GM23338 (cell line): ENCODE measurements around the gene S100A13. TPM values are rescaled to one million over a fixed set of nuclear protein-coding genes. Genes with fewer than 3 reads are reported as not detected.

ENCODE experiments used
- ATAC-seq: fragments of 200-7000 bp; cut with Tn5 transposase; 3 replicates; pipeline ENCODE4 v1.9.1; 2020
- DNase-seq: peaks from one replicate; pipeline ENCODE4 v3.0.0-alpha.2; 2015; ENCODE audit warnings: low spot score
- H2AFZ ChIP-seq: fragments of 200-600 bp; sonication (generic); 2 replicates; pipeline ENCODE4 v1.8.0; 2016; ENCODE audit warnings: antibody characterized with exemption, mild to moderate bottlenecking, moderate library complexity
- H3F3A ChIP-seq: fragments of 200-600 bp; sonication (generic); replicated peaks from 2 replicates; pipeline ENCODE4 v1.8.0; 2017; ENCODE audit warnings: antibody characterized with exemption, mixed run types, low read depth
- H3K27ac ChIP-seq: fragments of 200-600 bp; sonication (generic); 2 replicates; pipeline ENCODE4 v1.6.1; 2016; ENCODE audit warnings: low read depth
- H3K27me3 ChIP-seq: fragments of 200-600 bp; sonication (generic); 2 replicates; pipeline ENCODE4 v1.8.0; 2016; ENCODE audit warnings: mild to moderate bottlenecking, mixed run types, moderate library complexity; ENCODE audit not compliant: insufficient read depth
- H3K36me3 ChIP-seq: fragments of 200-600 bp; sonication (generic); 2 replicates; pipeline ENCODE4 v1.8.0; 2016; ENCODE audit warnings: mild to moderate bottlenecking; ENCODE audit not compliant: insufficient read depth
- H3K4me1 ChIP-seq: fragments of 200-600 bp; sonication (generic); 2 replicates; pipeline ENCODE4 v1.8.0; 2016; ENCODE audit warnings: mild to moderate bottlenecking, moderate library complexity; ENCODE audit not compliant: insufficient read depth
- H3K4me2 ChIP-seq: fragments of 200-600 bp; sonication (generic); 2 replicates; pipeline ENCODE4 v1.7.1; 2017; ENCODE audit warnings: mixed run types
- H3K4me3 ChIP-seq: fragments of 200-600 bp; sonication (generic); 2 replicates; pipeline ENCODE4 v1.6.1; 2016; ENCODE audit warnings: mixed run types
- H3K79me2 ChIP-seq: fragments of 200-600 bp; sonication (generic); replicated peaks from 2 replicates; pipeline ENCODE4 v1.8.0; 2017; ENCODE audit warnings: mild to moderate bottlenecking; ENCODE audit not compliant: insufficient read depth
- H3K9me2 ChIP-seq: fragments of 200-600 bp; sonication (generic); 2 replicates; pipeline ENCODE4 v1.8.0; 2017; ENCODE audit not compliant: insufficient read depth
- H4K20me1 ChIP-seq: fragments of 200-600 bp; sonication (generic); replicated peaks from 2 replicates; pipeline ENCODE4 v1.8.0; 2017; ENCODE audit warnings: mild to moderate bottlenecking; ENCODE audit not compliant: insufficient read depth
- H3K27ac Mint-ChIP-seq: 2 replicates; pipeline ENCODE4 v1.8.0; 2020; ENCODE audit warnings: inconsistent platforms, mild to moderate bottlenecking, moderate library complexity, mixed read lengths
- H3K27me3 Mint-ChIP-seq: 3 replicates; pipeline ENCODE4 v1.8.0; 2022; ENCODE audit warnings: low read depth, mild to moderate bottlenecking, moderate library complexity, mixed read lengths, inconsistent platforms; ENCODE audit not compliant: insufficient read depth, poor library complexity
- H3K36me3 Mint-ChIP-seq: 3 replicates; pipeline ENCODE4 v1.8.0; 2021; ENCODE audit warnings: low read depth, mild to moderate bottlenecking, inconsistent platforms, moderate library complexity, mixed read lengths
- H3K4me1 Mint-ChIP-seq: 3 replicates; pipeline ENCODE4 v1.8.0; 2020; ENCODE audit warnings: mild to moderate bottlenecking, inconsistent platforms, mixed read lengths
- H3K4me3 Mint-ChIP-seq: 3 replicates; pipeline ENCODE4 v1.8.0; 2021; ENCODE audit warnings: moderate library complexity, mild to moderate bottlenecking, inconsistent platforms, mixed read lengths
- H3K9me3 Mint-ChIP-seq: 3 replicates; pipeline ENCODE4 v1.8.0; 2020; ENCODE audit warnings: moderate library complexity, mild to moderate bottlenecking, inconsistent platforms, mixed read lengths
- CREB1 ChIP-seq: fragments of 250-450 bp; sonication (Bioruptor Pico); IDR thresholded peaks from 2 replicates; pipeline ENCODE4 v1.5.0; 2020; ENCODE audit warnings: low read depth, mild to moderate bottlenecking, moderate library complexity
- CTCF ChIP-seq, 2 experiments: fragments of 200-600 bp in 1 of 2; sonication (generic) in 1 of 2; conservative IDR thresholded peaks; 2 replicates each; pipeline versions ENCODE4 v1.5.1 to v1.6.1; 2016 to 2017; ENCODE audit warnings: antibody characterized with exemption in 2 of 2, low read depth in 2 of 2, mild to moderate bottlenecking in 2 of 2, moderate library complexity in 1 of 2
- ETS1 ChIP-seq: IDR thresholded peaks from 2 replicates; pipeline ENCODE4 v1.6.1; 2016; ENCODE audit warnings: antibody characterized with exemption
- EZH2 ChIP-seq: fragments of 200-600 bp; sonication (generic); IDR thresholded peaks from one replicate; pipeline ENCODE4 v1.8.0; 2017; ENCODE audit warnings: antibody characterized with exemption, mild to moderate bottlenecking, low read depth; ENCODE audit not compliant: unreplicated experiment
- EZH2phosphoT487 ChIP-seq: fragments of 200-600 bp; sonication (generic); IDR thresholded peaks from one replicate; pipeline ENCODE4 v1.8.1; 2018; ENCODE audit warnings: antibody characterized with exemption; ENCODE audit not compliant: unreplicated experiment
- JUNB ChIP-seq: IDR thresholded peaks from one replicate; pipeline ENCODE4 v1.6.1; 2016; ENCODE audit warnings: antibody characterized with exemption; ENCODE audit not compliant: unreplicated experiment
- NANOG ChIP-seq: IDR thresholded peaks from 2 replicates; pipeline ENCODE4 v1.6.1; 2016; ENCODE audit warnings: antibody characterized with exemption, borderline replicate concordance
- POLR2AphosphoS5 ChIP-seq: IDR thresholded peaks from 2 replicates; pipeline ENCODE4 v1.6.1; 2016; ENCODE audit warnings: antibody characterized with exemption, low read depth
- REST ChIP-seq: IDR thresholded peaks from one replicate; pipeline ENCODE4 v1.6.1; 2018; ENCODE audit warnings: antibody characterized with exemption; ENCODE audit not compliant: unreplicated experiment
- STAT1 ChIP-seq: IDR thresholded peaks from one replicate; pipeline ENCODE4 v1.6.1; 2016; ENCODE audit warnings: antibody characterized with exemption; ENCODE audit not compliant: unreplicated experiment
- ZNF114 ChIP-seq: fragments of 250-450 bp; sonication (Bioruptor Pico); IDR thresholded peaks from 2 replicates; pipeline ENCODE4 v1.5.0; 2020; ENCODE audit warnings: mild to moderate bottlenecking, moderate library complexity
- ZNF331 ChIP-seq: fragments of 250-450 bp; sonication (Bioruptor Pico); IDR thresholded peaks from 2 replicates; pipeline ENCODE4 v1.5.0; 2020; ENCODE audit warnings: low read depth, mild to moderate bottlenecking, moderate library complexity
- ZNF462 ChIP-seq: fragments of 250-450 bp; sonication (Bioruptor Pico); IDR thresholded peaks from 2 replicates; pipeline ENCODE4 v1.5.0; 2020; ENCODE audit warnings: mild to moderate bottlenecking, moderate library complexity
- polyA plus RNA-seq: library from polyadenylated mRNA; unstranded; fragments of >200 nt; fragmentation: Nextera tagmentation; extraction: Ambion mirVana; gene quantifications from 2 replicates; pipeline ENCODE4 v1.2.1, GENCODE V29; 2016
- total RNA-seq: library from RNA; depleted of rRNA; stranded (reverse); fragments of >200 nt; shearing (Covaris generic); gene quantifications from 2 replicates; pipeline ENCODE4 v1.2.3, GENCODE V29; 2014

Gene S100A13
- total and polyA plus RNA-seq, 2 experiments from 2014 or later = 32.7 to 165 TPM

GRCh38 chr1:153578490-153578889 is 48.8 kb downstream of the S100A13 start:
- Histone ChIP-seq H3K36me3 (no peaks in the 10 kb centered on the region), H3F3A (no peaks in the 10 kb centered on the region), H3K9me2 (no peaks in the 10 kb centered on the region), H3K27ac (no peak overlapping the region), H4K20me1 (no peaks in the 10 kb centered on the region), H3K4me1 (peaks cover 6% of the 10 kb centered on the region; the same call in 1 of the 2 replicates), H3K27me3 (no peaks in the 10 kb centered on the region), H3K79me2 (no peaks in the 10 kb centered on the region), H3K4me3 (no peak overlapping the region), H2AFZ (peak overlapping the region; percentile 2; the same call in 1 of the 2 replicates), H3K4me2 (no peak overlapping the region)
- no peak overlapping the region for H3K27ac Mint-ChIP-seq
- no peak for DNase-seq
- ATAC-seq = no peak
- H3K4me1 Mint-ChIP-seq = peaks cover 13% of the 10 kb centered on the region
- H3K27me3 Mint-ChIP-seq = peaks cover 4% of the 10 kb centered on the region
- TF ChIP-seq ZNF462 (CRISPR knock-in tag) (no peak), CREB1 (CRISPR knock-in tag) (no peak), NANOG (no peak), ETS1 (no peak), REST (no peak), ZNF331 (no peak), JUNB (no peak), CTCF (conservative IDR thresholded peaks at IDR 0.05; ENCODE audit: low read depth in 2 of 2) (no peak), ZNF114 (CRISPR knock-in tag) (no peak), STAT1 (no peak), POLR2AphosphoS5 (no peak), EZH2phosphoT487 (no peak), EZH2 (no peak)
- H3K36me3 Mint-ChIP-seq = no peaks in the 10 kb centered on the region; the same call in 1 of the 3 replicates
- peaks cover 22% of the 10 kb centered on the region; the same call in 2 of the 3 replicates for H3K9me3 Mint-ChIP-seq
- H3K4me3 Mint-ChIP-seq = no peak overlapping the region
